ENCODE data around the gene PFKFB3.
A peak's percentile ranks its signal among the peaks of the same experiment; 100 is the strongest.
"Not testable (repeated sequence)": the region's sequence is repeated elsewhere in the genome, so short reads cannot be mapped to it uniquely, and the experiment has no call there.

Gene PFKFB3

DNA sequence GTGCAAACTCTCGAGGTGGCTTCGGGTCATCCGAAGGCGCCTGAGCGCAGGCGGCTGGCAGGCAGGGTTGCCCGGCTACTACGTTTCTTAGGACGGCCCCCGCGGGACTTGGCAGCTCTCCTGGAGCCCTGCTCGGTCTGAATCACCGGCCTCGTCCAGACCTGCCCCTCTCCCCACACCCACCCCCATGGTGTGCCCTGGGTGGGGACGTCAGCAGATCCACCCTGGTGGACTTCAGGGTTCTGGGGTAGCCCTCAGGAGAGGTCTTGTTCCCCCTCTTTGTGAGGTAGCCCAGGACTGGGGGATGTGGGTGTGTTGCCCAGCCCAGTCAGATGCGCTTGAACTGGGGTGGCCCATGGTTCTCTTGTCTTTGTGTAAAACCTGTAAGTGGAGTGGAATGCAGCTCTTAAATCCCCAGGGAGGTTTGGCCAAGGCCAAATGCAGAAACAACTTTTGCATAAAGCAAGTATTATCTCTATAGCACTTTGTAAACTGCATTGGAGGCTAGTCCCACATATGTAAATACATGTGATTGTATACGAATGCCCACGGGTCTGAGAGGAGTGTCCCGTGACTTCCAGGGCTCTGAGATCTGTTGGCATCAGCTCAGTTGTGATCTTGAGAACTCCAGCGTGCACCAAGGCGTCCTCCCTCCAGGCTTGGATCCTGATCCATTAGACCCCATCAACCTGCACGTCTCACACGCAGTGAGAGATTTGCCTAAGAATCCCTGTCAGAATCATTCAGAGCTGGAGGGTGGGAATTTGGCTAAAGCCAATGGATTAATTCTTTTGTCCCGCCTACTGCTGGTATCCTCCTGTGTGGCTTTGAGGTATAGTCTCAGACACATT, 1.8 kb downstream of the PFKFB3 start:
- no peak overlapping the region for H3K27ac Mint-ChIP-seq

GRCh38 chr10:6206486-6206885, 3.8 kb downstream of the PFKFB3 start:
- not testable (repeated sequence) for H3K36me3 Mint-ChIP-seq, H3K27me3 Mint-ChIP-seq, H3K9me3 Mint-ChIP-seq, ATAC-seq, H3K4me3 Mint-ChIP-seq, H3K27ac Mint-ChIP-seq
- H3K4me1 Mint-ChIP-seq, result peaks cover 47% of the 10 kb centered on the region

More for the DNA sequence above, 1.8 kb downstream of the PFKFB3 start:
- Mint-ChIP-seq H3K27me3 (no peaks in the 10 kb centered on the region), H3K36me3 (peaks cover 6% of the 10 kb centered on the region), H3K9me3 (no peaks in the 10 kb centered on the region), H3K4me1 (peaks cover 55% of the 10 kb centered on the region), H3K4me3 (peak overlapping the region; percentile 94)
- ATAC-seq, result no peak

GRCh38 chr10:6207658-6208057, 4.9 kb downstream of the PFKFB3 start:
- H3K36me3 Mint-ChIP-seq, result peaks cover 16% of the 10 kb centered on the region

GRCh38 chr10:6208799-6209235, 6.1 kb downstream of the PFKFB3 start:
- no peak for ATAC-seq
- peaks cover 22% of the 10 kb centered on the region for H3K36me3 Mint-ChIP-seq
- no peak overlapping the region for H3K27ac Mint-ChIP-seq
- H3K4me3 Mint-ChIP-seq, result no peak overlapping the region
- H3K27me3 Mint-ChIP-seq, result no peaks in the 10 kb centered on the region
- peaks cover 42% of the 10 kb centered on the region for H3K4me1 Mint-ChIP-seq
- H3K9me3 Mint-ChIP-seq, result no peaks in the 10 kb centered on the region

More at GRCh38 chr10:6207658-6208057, 4.9 kb downstream of the PFKFB3 start:
- H3K4me1 Mint-ChIP-seq, result peaks cover 38% of the 10 kb centered on the region
- no peak overlapping the region for H3K4me3 Mint-ChIP-seq
- no peak overlapping the region for H3K27ac Mint-ChIP-seq
- ATAC-seq, result no peak
- H3K27me3 Mint-ChIP-seq, result no peaks in the 10 kb centered on the region
- H3K9me3 Mint-ChIP-seq, result no peaks in the 10 kb centered on the region

DNA sequence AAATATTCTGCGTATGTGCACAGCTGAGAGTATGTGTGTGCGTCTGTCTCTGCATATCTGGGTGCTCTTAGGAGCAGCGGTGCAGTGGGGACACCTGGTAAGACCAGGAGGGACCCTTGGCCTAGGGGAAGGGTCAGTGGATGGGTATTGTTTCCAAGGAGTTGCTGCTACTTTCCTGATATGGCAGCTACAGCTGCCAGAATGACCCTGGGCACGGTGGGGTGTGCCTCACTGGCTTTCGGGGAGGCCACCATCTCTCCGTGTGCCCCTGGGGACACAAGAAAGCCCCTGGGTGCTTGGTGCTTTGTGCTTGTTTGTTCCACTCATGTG, 8.6 kb downstream of the PFKFB3 start:
- no peaks in the 10 kb centered on the region for H3K9me3 Mint-ChIP-seq
- H3K4me1 Mint-ChIP-seq, result peaks cover 32% of the 10 kb centered on the region
- no peak overlapping the region for H3K4me3 Mint-ChIP-seq
- no peak overlapping the region for H3K27ac Mint-ChIP-seq
- ATAC-seq, result no peak
- H3K36me3 Mint-ChIP-seq, result peaks cover 44% of the 10 kb centered on the region
- H3K27me3 Mint-ChIP-seq, result no peaks in the 10 kb centered on the region

GRCh38 chr10:6211671-6212635, 9.2 kb downstream of the PFKFB3 start:
- no peak overlapping the region for H3K4me3 Mint-ChIP-seq
- H3K27ac Mint-ChIP-seq, result no peak overlapping the region
- peaks cover 32% of the 10 kb centered on the region for H3K4me1 Mint-ChIP-seq
- H3K27me3 Mint-ChIP-seq, result no peaks in the 10 kb centered on the region
- ATAC-seq, result no peak
- no peaks in the 10 kb centered on the region for H3K9me3 Mint-ChIP-seq
- H3K36me3 Mint-ChIP-seq, result peaks cover 51% of the 10 kb centered on the region

- ATAC-seq, result no peak
- Mint-ChIP-seq H3K36me3 (peaks cover 59% of the 10 kb centered on the region), H3K4me3 (no peak overlapping the region), H3K27ac (no peak overlapping the region), H3K4me1 (peaks cover 28% of the 10 kb centered on the region), H3K27me3 (no peaks in the 10 kb centered on the region), H3K9me3 (no peaks in the 10 kb centered on the region)
These were observed 10.1 kb downstream of the PFKFB3 start for GRCh38 chr10:6212806-6213205.

DNA sequence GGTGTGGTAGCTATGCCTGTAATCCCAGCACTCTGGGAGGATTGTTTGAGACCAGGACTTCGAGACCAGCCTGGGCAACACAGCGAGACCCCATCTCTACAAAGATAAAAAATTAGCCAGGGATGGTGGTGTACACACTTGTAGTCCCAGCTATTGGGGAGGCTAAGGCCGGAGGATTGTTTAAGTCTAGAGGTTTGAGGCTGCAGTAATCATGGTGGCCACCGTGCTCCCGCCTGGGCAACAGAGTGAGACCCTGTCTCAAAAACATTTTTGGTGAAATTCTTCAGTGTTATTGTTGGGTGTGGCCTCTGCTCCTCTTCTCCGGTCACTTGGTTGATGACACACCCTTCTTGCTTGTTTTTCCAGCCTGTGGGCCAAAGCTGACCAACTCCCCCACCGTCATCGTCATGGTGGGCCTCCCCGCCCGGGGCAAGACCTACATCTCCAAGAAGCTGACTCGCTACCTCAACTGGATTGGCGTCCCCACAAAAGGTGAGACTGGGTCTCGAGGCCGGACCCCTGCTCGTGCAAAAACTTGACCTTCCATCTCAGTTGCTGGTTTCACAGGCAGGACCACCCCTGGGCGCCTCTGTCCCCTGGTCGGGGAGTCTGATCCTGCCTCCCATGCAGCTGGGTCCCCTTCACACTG, 10.6 kb downstream of the PFKFB3 start:
- peaks cover 24% of the 10 kb centered on the region for H3K4me1 Mint-ChIP-seq
- H3K27ac Mint-ChIP-seq, result no peak overlapping the region
- H3K4me3 Mint-ChIP-seq, result no peak overlapping the region
- no peak for ATAC-seq
- H3K36me3 Mint-ChIP-seq, result peaks cover 61% of the 10 kb centered on the region
- no peaks in the 10 kb centered on the region for H3K27me3 Mint-ChIP-seq
- H3K9me3 Mint-ChIP-seq, result no peaks in the 10 kb centered on the region

DNA sequence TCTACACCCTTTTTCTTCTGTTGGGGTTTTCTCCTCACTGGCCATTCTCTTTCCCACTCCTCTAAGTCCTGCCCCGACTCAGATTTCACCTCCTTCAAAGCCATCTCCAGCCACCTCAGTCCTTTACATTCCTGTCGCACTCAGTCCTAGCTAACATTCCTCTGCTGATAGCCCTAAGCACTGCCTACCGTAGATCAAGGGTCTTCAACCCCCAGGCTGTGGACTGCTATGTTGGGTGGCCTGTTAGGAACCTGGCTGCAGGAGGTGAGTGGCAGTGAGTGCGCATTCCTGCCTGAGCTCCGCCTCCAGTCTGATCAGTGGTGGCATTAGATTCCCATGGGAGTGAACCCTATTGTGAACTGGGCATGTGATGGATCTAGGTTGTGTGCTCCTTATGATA, 11.2 kb downstream of the PFKFB3 start:
- Mint-ChIP-seq H3K9me3 (no peaks in the 10 kb centered on the region), H3K4me1 (peaks cover 19% of the 10 kb centered on the region), H3K36me3 (peaks cover 66% of the 10 kb centered on the region), H3K27me3 (no peaks in the 10 kb centered on the region), H3K27ac (no peak overlapping the region), H3K4me3 (no peak overlapping the region)
- no peak for ATAC-seq

- no peaks in the 10 kb centered on the region for H3K27me3 Mint-ChIP-seq
- H3K36me3 Mint-ChIP-seq, result peaks cover 73% of the 10 kb centered on the region
- H3K9me3 Mint-ChIP-seq, result no peaks in the 10 kb centered on the region
- H3K4me3 Mint-ChIP-seq, result no peak overlapping the region
- no peak overlapping the region for H3K27ac Mint-ChIP-seq
- peaks cover 14% of the 10 kb centered on the region for H3K4me1 Mint-ChIP-seq
- ATAC-seq, result no peak
These were observed 11.9 kb downstream of the PFKFB3 start for GRCh38 chr10:6214612-6215011.

- Mint-ChIP-seq H3K27ac (no peak overlapping the region), H3K4me1 (peaks cover 17% of the 10 kb centered on the region), H3K27me3 (no peaks in the 10 kb centered on the region), H3K9me3 (no peaks in the 10 kb centered on the region), H3K4me3 (no peak overlapping the region), H3K36me3 (peaks cover 78% of the 10 kb centered on the region)
- ATAC-seq, result no peak
These were observed 12.5 kb downstream of the PFKFB3 start for GRCh38 chr10:6215241-6215640.

DNA sequence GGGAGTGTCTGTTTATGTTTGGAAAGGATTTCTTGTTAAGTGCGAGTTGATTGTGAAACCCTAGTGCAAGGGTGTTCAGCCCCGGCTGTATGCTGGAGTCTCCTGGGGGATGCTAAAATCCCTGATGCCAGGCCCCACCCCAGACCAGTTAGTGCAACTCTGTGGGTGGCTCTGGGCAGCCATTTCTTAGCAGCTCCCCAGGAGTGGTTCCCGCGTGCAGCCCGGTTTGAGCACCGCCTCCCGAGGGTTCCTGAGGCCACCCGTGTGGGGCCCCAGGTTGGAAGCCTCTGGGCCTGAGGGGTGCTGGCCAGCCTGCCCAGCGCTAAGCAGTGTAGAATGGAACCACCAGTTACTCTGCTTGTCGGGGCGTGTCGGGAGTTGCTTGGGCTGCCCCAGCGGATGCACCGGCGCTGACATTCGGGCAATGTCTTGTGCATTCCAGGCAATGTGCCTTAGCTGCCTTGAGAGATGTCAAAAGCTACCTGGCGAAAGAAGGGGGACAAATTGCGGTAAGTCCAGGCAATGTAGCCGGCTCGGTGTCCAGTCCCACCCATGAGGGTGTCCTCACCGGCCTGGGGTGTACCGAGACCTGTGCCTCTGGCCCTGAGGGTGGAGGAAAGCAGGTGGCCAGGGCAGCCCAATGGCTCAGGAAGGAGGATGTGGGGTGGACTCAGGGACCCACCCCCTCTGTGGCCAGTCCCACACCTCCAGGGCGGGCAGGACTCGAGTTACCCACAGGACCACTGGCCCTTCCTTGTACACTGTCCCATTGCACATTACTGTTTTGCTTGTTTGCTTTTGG, 13.2 kb downstream of the PFKFB3 start:
- Mint-ChIP-seq H3K4me1 (peaks cover 21% of the 10 kb centered on the region), H3K9me3 (no peaks in the 10 kb centered on the region), H3K4me3 (no peak overlapping the region), H3K27me3 (no peaks in the 10 kb centered on the region), H3K36me3 (peaks cover 85% of the 10 kb centered on the region), H3K27ac (no peak overlapping the region)
- no peak for ATAC-seq

GRCh38 chr10:6216916-6217315, 14.2 kb downstream of the PFKFB3 start:
- H3K4me1 Mint-ChIP-seq, result peaks cover 16% of the 10 kb centered on the region
- no peak for ATAC-seq
- H3K27ac Mint-ChIP-seq, result no peak overlapping the region

GRCh38 chr10:6217611-6218010, 14.9 kb downstream of the PFKFB3 start:
- ATAC-seq, result no peak
- Mint-ChIP-seq H3K9me3 (no peaks in the 10 kb centered on the region), H3K4me3 (no peak overlapping the region), H3K27me3 (no peaks in the 10 kb centered on the region), H3K4me1 (peaks cover 16% of the 10 kb centered on the region), H3K27ac (no peak overlapping the region), H3K36me3 (peaks cover 87% of the 10 kb centered on the region)

More at GRCh38 chr10:6216916-6217315, 14.2 kb downstream of the PFKFB3 start:
- Mint-ChIP-seq H3K9me3 (no peaks in the 10 kb centered on the region), H3K4me3 (no peak overlapping the region), H3K36me3 (peaks cover 90% of the 10 kb centered on the region), H3K27me3 (no peaks in the 10 kb centered on the region)

Data from stimulated activated memory B cell treated with anti-CD40 and anti-IgM and Interleukin-4, amounts not matched to agents 10 μg/mL and 1 μg/mL and 100 μg/mL, for 72 hours (primary cell).